ENCODE results near the gene USH2A. TPM values are rescaled to one million over a fixed set of nuclear protein-coding genes. Genes with fewer than 3 reads are reported as not detected.
"Not testable (repeated sequence)": the region's sequence is repeated elsewhere in the genome, so short reads cannot be mapped to it uniquely, and the experiment has no call there.

USH2A gene
- total RNA-seq, 1 donor from 2014 or later, result not detected

- ATAC-seq, result no peak
Measured at GRCh38 chr1:216190438-216190837, 232.8 kb downstream of the USH2A start.

- ATAC-seq, result no peak
Measured at GRCh38 chr1:216186816-216187215, 236.4 kb downstream of the USH2A start.

GRCh38 chr1:216186141-216186540 lies 237.1 kb downstream of the USH2A start:
- ATAC-seq, result no peak

GRCh38 chr1:216184126-216184680 lies 239.0 kb downstream of the USH2A start:
- no peak for ATAC-seq

- no peak for ATAC-seq
Measured at GRCh38 chr1:216183454-216183853, 239.8 kb downstream of the USH2A start.

- no peak for ATAC-seq
Measured at GRCh38 chr1:216183007-216183406, 240.2 kb downstream of the USH2A start.

GRCh38 chr1:216181590-216181989 lies 241.7 kb downstream of the USH2A start:
- no peak for ATAC-seq

- ATAC-seq, result no peak
Measured at GRCh38 chr1:216178281-216178680, 245.0 kb downstream of the USH2A start.

GRCh38 chr1:216176970-216177369 lies 246.3 kb downstream of the USH2A start:
- ATAC-seq, result no peak

- ATAC-seq, result no peak
Measured at GRCh38 chr1:216175714-216176113, 247.5 kb downstream of the USH2A start.

- no peak for ATAC-seq
Measured at GRCh38 chr1:216173376-216173995, 249.8 kb downstream of the USH2A start.

GRCh38 chr1:216169351-216169750 lies 253.9 kb downstream of the USH2A start:
- ATAC-seq, result no peak

GRCh38 chr1:216168546-216168945 lies 254.7 kb downstream of the USH2A start:
- ATAC-seq, result no peak

GRCh38 chr1:216154063-216154462 lies 269.2 kb downstream of the USH2A start:
- ATAC-seq, result no peak

- no peak for ATAC-seq
Measured at GRCh38 chr1:216153130-216153529, 270.1 kb downstream of the USH2A start.

- not testable (repeated sequence) for ATAC-seq
Measured at GRCh38 chr1:216145451-216146018, 277.7 kb downstream of the USH2A start.

- ATAC-seq, result no peak
Measured at GRCh38 chr1:216144661-216145450, 278.4 kb downstream of the USH2A start.

- no peak for ATAC-seq
Measured at GRCh38 chr1:216142921-216143320, 280.3 kb downstream of the USH2A start.

- no peak for ATAC-seq
Measured at GRCh38 chr1:216140730-216141524, 282.3 kb downstream of the USH2A start.

- no peak for ATAC-seq
Measured at GRCh38 chr1:216124192-216124781, 299.0 kb downstream of the USH2A start.

- no peak for ATAC-seq
Measured at GRCh38 chr1:216123446-216124191, 299.6 kb downstream of the USH2A start.

GRCh38 chr1:216119600-216119999 lies 303.6 kb downstream of the USH2A start:
- ATAC-seq, result no peak
